D721Med (cell line): Measurements from ENCODE around the gene WFDC12.

Source experiments
- DNase-seq: peaks from one replicate; pipeline ENCODE4 v3.0.0; 2011; ENCODE audit warnings: low spot score; ENCODE audit not compliant: insufficient read length
- FAIRE-seq: peaks from 2 replicates; lab custom pipeline; 2011; peaks lifted over from hg19 to GRCh38; lab: Jason Lieb, UNC
- CTCF ChIP-seq: IDR thresholded peaks from 2 replicates; pipeline ENCODE4 v1.5.1; 2012; ENCODE audit warnings: mild to moderate bottlenecking, control low read depth; ENCODE audit not compliant: insufficient read depth; ENCODE audit errors: missing control alignments

WFDC12 gene

GRCh38 chr20:45115829-45116228 lies 8.4 kb downstream of the WFDC12 start:
- FAIRE-seq (no peak), DNase-seq (no peak)
- no peak for TF ChIP-seq CTCF

GRCh38 chr20:45115386-45115774 lies 8.9 kb downstream of the WFDC12 start:
- no peak for TF ChIP-seq CTCF
- DNase-seq (no peak), FAIRE-seq (no peak)

- no peak for TF ChIP-seq CTCF
- no peak for FAIRE-seq
- DNase-seq = no peak
Observed at GRCh38 chr20:45114465-45115385, 9.5 kb downstream of the WFDC12 start, which contains the start of gene WFDC5. Gene WFDC5, minus strand, starts transcription at chr20:45115174. Its CDS starts 91 bp downstream, at chr20:45115083.

- FAIRE-seq (no peak), DNase-seq (no peak)
- TF ChIP-seq CTCF = no peak
Observed at GRCh38 chr20:45113865-45114264, 10.4 kb downstream of the WFDC12 start.

- FAIRE-seq (no peak), DNase-seq (no peak)
- TF ChIP-seq CTCF = no peak
Observed at GRCh38 chr20:45112754-45113153, 11.5 kb downstream of the WFDC12 start.

GRCh38 chr20:45111799-45112471 lies 12.3 kb downstream of the WFDC12 start:
- DNase-seq (no peak), FAIRE-seq (no peak)
- peak; percentile 31 for TF ChIP-seq CTCF
